ENCODE measurements around the gene ATP8B3. TPM values are rescaled to one million over a fixed set of nuclear protein-coding genes. Genes with fewer than 3 reads are reported as not detected.

Gene ATP8B3
- total and polyA plus RNA-seq, 9 of the 15 experiments (the other 6 are each of a cell fraction or from before 2014, with no cell fraction given), result 1.2 to 12.3 (median 3.8) TPM

GRCh38 chr19:1857648-1858326 lies 45.7 kb upstream of the ATP8B3 start (continued):
- peak; percentile 95 for TF ChIP-seq SPI1 (IDR thresholded peaks at IDR 0.05; ENCODE audit: borderline replicate concordance, low read depth, low read length)
- peak; percentile 49; the same call in 1 of the 2 replicates for TF ChIP-seq FOSL1 (tag; conservative IDR thresholded peaks at IDR 0.05)
- no peak for TF ChIP-seq SMC3 (conservative IDR thresholded peaks at IDR 0.05; ENCODE audit: insufficient read depth, low read depth, low read length)
- TF ChIP-seq RAD51 (IDR thresholded peaks at IDR 0.05; ENCODE audit: borderline replicate concordance, low read depth), result no peak
- TF ChIP-seq MLX (CRISPR knock-in tag; conservative IDR thresholded peaks at IDR 0.05), result no peak
- no peak for TF ChIP-seq ZNF384 (IDR thresholded peaks at IDR 0.05; ENCODE audit: low read depth, low read length)
- 0 out of 4 replicates have a peak, but pooled peaks of 1 of the 2 experiments have one; percentile 43 for TF ChIP-seq HDAC1 (IDR thresholded peaks at IDR 0.05)
- TF ChIP-seq RUNX1 (IDR thresholded peaks at IDR 0.05; ENCODE audit: low read depth), result no peak
- TF ChIP-seq SOX6 (IDR thresholded peaks at IDR 0.05), result no peak
- TF ChIP-seq STAT5A (IDR thresholded peaks at IDR 0.05; ENCODE audit: borderline replicate concordance, low read length), result no peak
- peak; percentile 26; the same call in 1 of the 2 replicates for TF ChIP-seq CXXC5 (CRISPR knock-in tag; IDR thresholded peaks at IDR 0.05)
- 0 out of 2 replicates have a peak, but pooled peaks have one; percentile 35 for TF ChIP-seq ZNF124 (CRISPR knock-in tag; IDR thresholded peaks at IDR 0.05)
- peak; percentile 42; the same call in 1 of the 2 replicates for TF ChIP-seq MAX (CRISPR knock-in tag; IDR thresholded peaks at IDR 0.05)
- TF ChIP-seq ZNF263 (CRISPR knock-in tag; IDR thresholded peaks at IDR 0.05; ENCODE audit: borderline replicate concordance), result peak; percentile 73; the same call in 1 of the 2 replicates
- no peak for TF ChIP-seq MAZ (CRISPR knock-in tag; conservative IDR thresholded peaks at IDR 0.05 in 1 of 2, IDR thresholded peaks at IDR 0.05 in 1 of 2)
- TF ChIP-seq KAT7 (CRISPR knock-in tag; IDR thresholded peaks at IDR 0.05; ENCODE audit: borderline replicate concordance), result no peak
- TF ChIP-seq MTA1 (IDR thresholded peaks at IDR 0.05; ENCODE audit: borderline replicate concordance), result 0 out of 2 replicates have a peak, but pooled peaks have one; percentile 36
- 0 out of 2 replicates have a peak, but pooled peaks have one; percentile 4 for TF ChIP-seq ZBTB7A (IDR thresholded peaks at IDR 0.05; ENCODE audit: borderline replicate concordance, control insufficient read depth, low read depth, low read length)
- TF ChIP-seq TAL1 (IDR thresholded peaks at IDR 0.05), result no peak
- TF ChIP-seq SAFB (IDR thresholded peaks at IDR 0.05; ENCODE audit: borderline replicate concordance, low read depth, low read length), result no peak
- 0 out of 2 replicates have a peak, but pooled peaks have one; percentile 7 for TF ChIP-seq SMAD4 (CRISPR knock-in tag; conservative IDR thresholded peaks at IDR 0.05)
- no peak for TF ChIP-seq HES1 (IDR thresholded peaks at IDR 0.05; ENCODE audit: low read depth)
- TF ChIP-seq BRCA1 (IDR thresholded peaks at IDR 0.05), result no peak
- TF ChIP-seq BRCA1 (CRISPR knock-in tag; IDR thresholded peaks at IDR 0.05), result no peak
- 0 out of 2 replicates have a peak, but pooled peaks have one; percentile 39 for TF ChIP-seq ZNF395 (CRISPR knock-in tag; IDR thresholded peaks at IDR 0.05)
